Measurements from ENCODE around the gene GYPB. TPM values are rescaled to one million over a fixed set of nuclear protein-coding genes. Genes with fewer than 3 reads are reported as not detected.
"Not testable (repeated sequence)": the region's sequence is repeated elsewhere in the genome, so short reads cannot be mapped to it uniquely, and the experiment has no call there.

Gene GYPB
- total and polyA plus RNA-seq, 3 experiments from 2014 or later, result not detected

DNA sequence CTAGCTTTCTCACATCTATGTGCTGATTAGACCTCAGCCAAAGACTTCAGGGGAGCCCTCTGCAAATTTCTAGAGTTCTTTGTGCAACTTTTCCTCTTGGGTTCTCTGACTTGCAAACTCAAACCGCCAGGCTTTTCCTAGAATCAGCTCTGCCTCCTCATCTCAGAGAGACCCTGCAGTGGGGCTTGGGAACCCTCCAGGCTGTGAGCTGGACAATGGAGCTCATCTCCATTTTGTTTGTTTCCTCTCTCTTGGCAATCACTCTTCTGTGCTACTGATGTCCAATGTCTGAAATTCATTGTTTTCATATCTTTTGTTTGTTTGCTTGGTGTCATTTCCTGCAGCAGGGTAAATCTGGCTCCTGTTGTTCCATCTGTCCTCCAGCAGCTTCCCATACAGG, 33.0 kb downstream of the GYPB start:
- Histone ChIP-seq H3K27me3 (ENCODE audit: insufficient read depth, low read length, poor library complexity, severe bottlenecking) (no peaks in the 10 kb centered on the region), H3K36me3 (ENCODE audit: insufficient read depth, low read length) (no peaks in the 10 kb centered on the region), H3K4me3 (ENCODE audit: low read length) (no peak overlapping the region), H3K27ac (ENCODE audit: low read depth, low read length) (no peak overlapping the region), H3K9me3 (ENCODE audit: low read length) (no peaks in the 10 kb centered on the region), H3K4me1 (ENCODE audit: insufficient read depth, low read length) (no peaks in the 10 kb centered on the region)
- no peaks in the 10 kb centered on the region for H3K27me3 Mint-ChIP-seq
- H3K9me3 Mint-ChIP-seq, result peaks cover 0 to 2% (median 0%) of the 10 kb centered on the region in 5 donors
- H3K4me3 Mint-ChIP-seq, result no peak overlapping the region
- H3K36me3 Mint-ChIP-seq, result peaks cover 0 to 1% (median 0%) of the 10 kb centered on the region in 3 donors
- POLR2A ChIA-PET, result no interaction called here
- CTCF ChIA-PET, result no interaction called here
- H3K27ac Mint-ChIP-seq, result no peak overlapping the region
- no peaks in the 10 kb centered on the region for H3K4me1 Mint-ChIP-seq
- no peak for DNase-seq

DNA sequence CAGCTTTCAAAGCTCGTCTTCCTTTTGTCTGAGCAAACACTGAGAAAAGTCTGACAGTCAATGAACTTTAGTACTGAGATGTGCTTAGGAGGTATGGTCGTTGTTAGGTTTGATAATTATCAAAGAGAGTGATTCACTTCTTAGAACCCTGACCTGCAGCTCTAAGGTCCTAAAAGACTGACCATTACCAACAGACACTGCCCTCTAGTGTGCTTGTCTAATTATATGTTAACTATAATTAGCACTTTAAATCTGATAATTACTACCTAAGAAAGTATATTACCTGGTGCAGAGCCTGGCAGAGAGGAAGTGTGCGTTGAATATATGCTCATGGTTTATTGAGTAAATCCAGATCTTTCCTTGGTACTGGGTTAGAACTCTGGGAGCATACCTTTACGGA, 38.4 kb downstream of the GYPB start:
- H3K36me3 ChIP-seq (ENCODE audit: insufficient read depth, low read length); H3K4me3 Mint-ChIP-seq; H3K27me3 ChIP-seq (ENCODE audit: insufficient read depth, low read length, poor library complexity, severe bottlenecking); H3K4me3 ChIP-seq (ENCODE audit: low read length); H3K27me3 Mint-ChIP-seq; H3K4me1 ChIP-seq (ENCODE audit: insufficient read depth, low read length); CTCF ChIA-PET; DNase-seq; H3K27ac ChIP-seq (ENCODE audit: low read depth, low read length); H3K9me3 ChIP-seq (ENCODE audit: low read length); H3K9me3 Mint-ChIP-seq; H3K36me3 Mint-ChIP-seq; H3K27ac Mint-ChIP-seq; POLR2A ChIA-PET; H3K4me1 Mint-ChIP-seq: not testable (repeated sequence)

DNA sequence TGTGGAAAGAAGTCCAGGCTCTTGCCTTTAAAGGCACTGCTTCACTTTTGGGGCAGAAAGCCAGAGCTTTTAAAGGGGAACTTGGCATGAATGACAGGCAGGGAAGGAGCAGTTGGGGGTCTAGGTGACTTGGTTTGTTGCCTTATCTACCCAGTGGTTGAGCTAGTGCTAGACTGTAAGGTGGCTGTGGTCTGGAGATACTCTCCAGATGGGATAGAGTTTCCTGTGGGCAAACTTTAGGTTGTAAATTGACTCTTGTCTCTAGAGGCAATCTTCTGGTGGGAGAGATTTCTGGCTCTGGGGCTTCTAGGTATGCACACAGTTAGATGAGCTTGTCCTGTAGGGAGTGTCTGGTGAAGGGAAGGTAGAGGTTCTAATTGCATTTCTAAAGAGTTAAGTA, 43.7 kb downstream of the GYPB start:
- H3K4me3 ChIP-seq (ENCODE audit: low read length); H3K9me3 ChIP-seq (ENCODE audit: low read length); H3K27me3 ChIP-seq (ENCODE audit: insufficient read depth, low read length, poor library complexity, severe bottlenecking); POLR2A ChIA-PET; H3K9me3 Mint-ChIP-seq; H3K27me3 Mint-ChIP-seq; H3K4me3 Mint-ChIP-seq; DNase-seq; H3K27ac ChIP-seq (ENCODE audit: low read depth, low read length); H3K27ac Mint-ChIP-seq; H3K4me1 ChIP-seq (ENCODE audit: insufficient read depth, low read length); CTCF ChIA-PET; H3K4me1 Mint-ChIP-seq; H3K36me3 ChIP-seq (ENCODE audit: insufficient read depth, low read length); H3K36me3 Mint-ChIP-seq: not testable (repeated sequence)

DNA sequence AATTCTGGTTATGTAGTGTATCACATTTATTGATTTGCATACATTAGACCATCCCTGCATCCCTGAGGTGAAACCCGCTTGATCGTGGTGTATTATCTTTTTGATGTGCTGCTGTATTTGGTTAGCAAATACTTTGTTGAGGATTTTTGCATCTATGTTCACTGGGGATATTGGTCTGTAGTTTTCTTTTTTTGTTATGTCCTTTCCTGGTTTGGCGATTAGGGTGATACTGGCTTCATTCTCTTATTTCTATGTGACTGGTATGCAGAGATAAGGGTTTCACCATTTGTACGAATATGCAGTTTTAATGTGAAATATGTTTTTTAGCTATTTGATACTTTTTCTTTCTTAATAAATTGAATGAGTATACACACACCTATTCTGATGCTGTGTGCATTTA, 45.2 kb downstream of the GYPB start:
- H3K27me3 Mint-ChIP-seq; H3K27ac Mint-ChIP-seq; DNase-seq; CTCF ChIA-PET; H3K27ac ChIP-seq (ENCODE audit: low read depth, low read length); H3K9me3 Mint-ChIP-seq; H3K4me3 Mint-ChIP-seq; POLR2A ChIA-PET; H3K4me1 ChIP-seq (ENCODE audit: insufficient read depth, low read length); H3K9me3 ChIP-seq (ENCODE audit: low read length); H3K27me3 ChIP-seq (ENCODE audit: insufficient read depth, low read length, poor library complexity, severe bottlenecking); H3K36me3 ChIP-seq (ENCODE audit: insufficient read depth, low read length); H3K4me3 ChIP-seq (ENCODE audit: low read length); H3K4me1 Mint-ChIP-seq; H3K36me3 Mint-ChIP-seq: not testable (repeated sequence)

DNA sequence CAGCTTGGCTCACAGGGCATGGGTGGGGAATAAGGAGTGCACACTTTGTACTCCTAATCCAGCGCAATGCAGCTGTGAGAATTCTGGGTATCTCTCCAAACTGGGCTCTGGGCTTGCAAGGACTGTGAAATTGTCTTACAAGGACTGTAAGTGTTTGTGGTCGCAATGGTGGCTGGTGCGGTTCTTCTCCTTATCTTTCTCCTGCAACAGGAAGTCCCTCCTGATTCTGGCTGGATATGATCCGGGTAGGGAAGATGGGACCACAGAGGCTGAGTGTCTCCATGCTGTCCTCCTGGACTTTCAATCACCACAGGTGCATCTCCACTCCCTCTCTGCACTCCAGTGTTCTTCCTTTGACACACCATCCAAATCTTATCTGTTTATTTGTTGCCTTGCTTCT, 58.1 kb downstream of the GYPB start:
- Mint-ChIP-seq H3K27me3 (peaks cover 0 to 4% of the 10 kb centered on the region in 2 donors), H3K27ac (no peak overlapping the region), H3K36me3 (no peaks in the 10 kb centered on the region), H3K4me3 (no peak overlapping the region), H3K9me3 (peaks cover 0 to 3% (median 0%) of the 10 kb centered on the region in 5 donors), H3K4me1 (no peaks in the 10 kb centered on the region)
- ChIA-PET POLR2A (no interaction called here), CTCF (no interaction called here)
- no peak for DNase-seq
- H3K9me3 ChIP-seq (ENCODE audit: low read length), result no peaks in the 10 kb centered on the region
- no peak overlapping the region for H3K27ac ChIP-seq (ENCODE audit: low read depth, low read length)
- no peak overlapping the region for H3K4me3 ChIP-seq (ENCODE audit: low read length)
- no peaks in the 10 kb centered on the region for H3K27me3 ChIP-seq (ENCODE audit: insufficient read depth, low read length, poor library complexity, severe bottlenecking)
- H3K4me1 ChIP-seq (ENCODE audit: insufficient read depth, low read length), result no peaks in the 10 kb centered on the region
- no peaks in the 10 kb centered on the region for H3K36me3 ChIP-seq (ENCODE audit: insufficient read depth, low read length)

DNA sequence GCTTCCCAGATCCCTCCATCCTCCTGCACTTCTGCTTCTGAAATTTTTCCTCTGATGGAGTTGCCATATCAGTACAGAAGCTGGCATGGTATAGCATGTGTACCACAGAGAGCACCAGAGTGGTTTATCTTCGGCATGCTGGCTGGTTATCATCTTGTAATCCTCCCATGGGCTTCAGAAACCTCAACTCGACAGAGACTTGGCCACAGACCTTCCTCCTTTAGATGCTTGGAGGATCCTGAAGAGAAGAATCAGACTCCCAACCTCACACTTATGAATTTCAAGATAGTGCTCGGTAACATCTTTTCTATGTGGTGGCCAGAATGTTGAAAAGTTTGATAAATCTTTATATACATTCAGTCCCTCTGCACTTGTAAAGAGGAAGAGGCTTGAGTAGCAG, 63.9 kb downstream of the GYPB start:
- Mint-ChIP-seq H3K9me3 (peaks cover 0 to 21% (median 19%) of the 10 kb centered on the region in 5 donors), H3K27me3 (peaks cover 0 to 12% of the 10 kb centered on the region in 2 donors)
- H3K4me3 ChIP-seq (ENCODE audit: low read length); H3K36me3 Mint-ChIP-seq; DNase-seq; CTCF ChIA-PET; H3K27ac ChIP-seq (ENCODE audit: low read depth, low read length); H3K4me1 Mint-ChIP-seq; H3K4me3 Mint-ChIP-seq; H3K27me3 ChIP-seq (ENCODE audit: insufficient read depth, low read length, poor library complexity, severe bottlenecking); H3K27ac Mint-ChIP-seq; H3K36me3 ChIP-seq (ENCODE audit: insufficient read depth, low read length); H3K9me3 ChIP-seq (ENCODE audit: low read length); POLR2A ChIA-PET; H3K4me1 ChIP-seq (ENCODE audit: insufficient read depth, low read length): not testable (repeated sequence)

DNA sequence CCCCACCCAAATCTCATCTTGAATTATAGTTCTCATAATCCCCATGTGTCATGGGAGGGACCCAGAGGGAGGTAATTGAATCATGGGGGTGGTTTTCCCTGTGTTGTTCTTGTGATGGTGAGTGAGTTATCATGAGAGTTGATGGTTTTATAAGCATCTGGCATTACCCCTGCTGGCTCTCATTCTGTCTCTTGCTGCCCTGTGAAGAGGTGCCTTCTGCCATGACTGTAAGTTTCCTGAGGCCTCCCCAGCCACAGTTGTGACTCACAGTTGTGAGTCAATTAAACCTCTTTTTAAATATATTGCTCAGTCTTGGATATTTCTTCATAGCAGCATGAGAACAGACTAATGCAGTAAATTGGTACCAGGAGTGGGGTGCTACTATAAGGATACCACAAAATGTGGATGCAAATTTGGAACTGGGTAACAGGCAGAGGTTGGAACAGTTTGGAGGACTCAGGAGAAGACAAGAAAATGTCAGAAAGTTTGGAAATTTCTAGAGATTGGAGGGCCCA, 67.7 kb downstream of the GYPB start:
- H3K27ac ChIP-seq (ENCODE audit: low read depth, low read length); H3K27me3 ChIP-seq (ENCODE audit: insufficient read depth, low read length, poor library complexity, severe bottlenecking); H3K36me3 ChIP-seq (ENCODE audit: insufficient read depth, low read length); H3K4me3 ChIP-seq (ENCODE audit: low read length); H3K4me1 Mint-ChIP-seq; H3K4me3 Mint-ChIP-seq; CTCF ChIA-PET; POLR2A ChIA-PET; DNase-seq; H3K4me1 ChIP-seq (ENCODE audit: insufficient read depth, low read length); H3K36me3 Mint-ChIP-seq; H3K9me3 ChIP-seq (ENCODE audit: low read length): not testable (repeated sequence)
- Mint-ChIP-seq H3K9me3 (peaks cover 0 to 24% (median 20%) of the 10 kb centered on the region in 5 donors), H3K27ac (peak overlapping the region in 1 of 8 donors; percentile 54), H3K27me3 (peaks cover 1 to 17% of the 10 kb centered on the region in 2 donors)

DNA sequence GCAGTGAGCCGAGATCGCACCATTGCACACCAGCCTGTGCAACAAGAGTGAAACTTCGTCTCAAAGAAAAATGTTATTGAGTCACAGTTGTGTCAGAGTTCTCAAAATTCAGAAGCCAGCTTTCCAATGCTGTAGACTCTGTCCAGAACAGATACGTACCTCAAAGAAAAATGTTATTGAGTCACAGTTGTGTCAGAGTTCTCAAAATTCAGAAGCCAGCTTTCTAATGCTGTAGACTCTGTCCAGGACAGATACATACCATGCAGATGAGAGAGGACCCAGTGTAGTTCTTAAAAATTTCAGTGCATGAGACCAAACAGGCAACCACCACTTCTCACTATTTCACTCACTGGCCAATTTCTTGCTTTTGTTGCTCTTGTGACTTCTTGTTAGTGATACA, 68.2 kb downstream of the GYPB start:
- H3K27me3 Mint-ChIP-seq, result peaks cover 3 to 20% of the 10 kb centered on the region in 2 donors
- H3K4me1 ChIP-seq (ENCODE audit: insufficient read depth, low read length); H3K4me3 Mint-ChIP-seq; H3K27me3 ChIP-seq (ENCODE audit: insufficient read depth, low read length, poor library complexity, severe bottlenecking); H3K9me3 ChIP-seq (ENCODE audit: low read length); H3K27ac Mint-ChIP-seq; CTCF ChIA-PET; H3K36me3 Mint-ChIP-seq; H3K36me3 ChIP-seq (ENCODE audit: insufficient read depth, low read length); POLR2A ChIA-PET; H3K4me1 Mint-ChIP-seq; H3K27ac ChIP-seq (ENCODE audit: low read depth, low read length); H3K4me3 ChIP-seq (ENCODE audit: low read length); DNase-seq: not testable (repeated sequence)
- peaks cover 0 to 24% (median 20%) of the 10 kb centered on the region in 5 donors for H3K9me3 Mint-ChIP-seq

DNA sequence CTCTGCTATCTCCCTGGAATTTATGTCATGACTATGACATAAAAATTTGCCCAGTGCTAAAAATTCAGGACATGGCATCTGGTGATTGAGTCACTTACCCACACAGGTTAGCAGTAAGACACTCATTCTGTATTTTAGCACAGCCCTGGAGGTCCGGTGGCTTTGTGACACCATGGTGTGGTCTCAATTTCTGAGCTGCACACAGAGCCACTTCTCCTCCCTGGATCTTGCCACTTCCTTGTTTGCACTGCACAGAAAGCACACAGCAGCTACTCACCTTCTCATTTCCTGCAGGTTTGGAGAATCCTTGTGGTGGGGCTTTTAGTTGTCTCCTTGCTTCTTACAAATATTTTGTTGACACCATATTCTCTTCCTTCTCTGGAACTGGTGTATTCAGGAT, 69.0 kb downstream of the GYPB start:
- H3K27ac Mint-ChIP-seq; H3K4me3 ChIP-seq (ENCODE audit: low read length); H3K27me3 ChIP-seq (ENCODE audit: insufficient read depth, low read length, poor library complexity, severe bottlenecking); CTCF ChIA-PET; H3K27ac ChIP-seq (ENCODE audit: low read depth, low read length); H3K36me3 ChIP-seq (ENCODE audit: insufficient read depth, low read length); H3K9me3 ChIP-seq (ENCODE audit: low read length); H3K4me1 ChIP-seq (ENCODE audit: insufficient read depth, low read length); POLR2A ChIA-PET; H3K4me3 Mint-ChIP-seq; H3K4me1 Mint-ChIP-seq; H3K36me3 Mint-ChIP-seq; DNase-seq: not testable (repeated sequence)
- H3K27me3 Mint-ChIP-seq, result peaks cover 3 to 23% of the 10 kb centered on the region in 2 donors
- H3K9me3 Mint-ChIP-seq, result peaks cover 0 to 24% (median 20%) of the 10 kb centered on the region in 5 donors
